ENCODE measurements around the gene CBX4. TPM values are rescaled to one million over a fixed set of nuclear protein-coding genes. Genes with fewer than 3 reads are reported as not detected.

CBX4 gene
- total RNA-seq, 1 experiment from 2014 or later, result 3.3 TPM

GRCh38 chr17:79788455-79788854, 50.8 kb downstream of the CBX4 start:
- TF ChIP-seq SOX15 (CRISPR knock-in tag; IDR thresholded peaks at IDR 0.05) (no peak), EMX1 (CRISPR knock-in tag; IDR thresholded peaks at IDR 0.05) (0 out of 2 replicates have a peak, but pooled peaks have one; percentile 39)
- TF ChIP-seq, protein P1, sequence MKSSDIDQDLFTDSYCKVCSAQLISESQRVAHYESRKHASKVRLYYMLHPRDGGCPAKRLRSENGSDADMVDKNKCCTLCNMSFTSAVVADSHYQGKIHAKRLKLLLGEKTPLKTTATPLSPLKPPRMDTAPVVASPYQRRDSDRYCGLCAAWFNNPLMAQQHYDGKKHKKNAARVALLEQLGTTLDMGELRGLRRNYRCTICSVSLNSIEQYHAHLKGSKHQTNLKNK (CRISPR knock-in tag; IDR thresholded peaks at IDR 0.05), result no peak
- CTCF ChIA-PET, result interaction anchor here (0.7 to 3.4 kb wide), 16 partner anchors 11 to 138 kb away, joined by 3 to 165 read pairs (median 10); partner anchors contain the start of genes CBX2 and CBX4
- POLR2A ChIA-PET, result interaction anchor here (0.5 to 1.7 kb wide), 5 partner anchors 10 to 47 kb away, joined by 3 to 7 read pairs (median 3); no protein-coding TSS in a partner anchor
- peaks cover 39% of the 10 kb centered on the region for H3K4me1 Mint-ChIP-seq
- H3K9me3 Mint-ChIP-seq, result no peaks in the 10 kb centered on the region
- 0 out of 2 replicates have a peak overlapping the region, but pooled peaks have one; percentile 2 for H3K27ac Mint-ChIP-seq
- H3K36me3 Mint-ChIP-seq, result peaks cover 12% of the 10 kb centered on the region
- DNase-seq (ENCODE audit: low spot score) (no peak), ATAC-seq (no peak)
- peak overlapping the region; percentile 38 for H3K4me3 Mint-ChIP-seq
- peaks cover 70% of the 10 kb centered on the region for H3K27me3 Mint-ChIP-seq (ENCODE audit: low read depth)

DNA sequence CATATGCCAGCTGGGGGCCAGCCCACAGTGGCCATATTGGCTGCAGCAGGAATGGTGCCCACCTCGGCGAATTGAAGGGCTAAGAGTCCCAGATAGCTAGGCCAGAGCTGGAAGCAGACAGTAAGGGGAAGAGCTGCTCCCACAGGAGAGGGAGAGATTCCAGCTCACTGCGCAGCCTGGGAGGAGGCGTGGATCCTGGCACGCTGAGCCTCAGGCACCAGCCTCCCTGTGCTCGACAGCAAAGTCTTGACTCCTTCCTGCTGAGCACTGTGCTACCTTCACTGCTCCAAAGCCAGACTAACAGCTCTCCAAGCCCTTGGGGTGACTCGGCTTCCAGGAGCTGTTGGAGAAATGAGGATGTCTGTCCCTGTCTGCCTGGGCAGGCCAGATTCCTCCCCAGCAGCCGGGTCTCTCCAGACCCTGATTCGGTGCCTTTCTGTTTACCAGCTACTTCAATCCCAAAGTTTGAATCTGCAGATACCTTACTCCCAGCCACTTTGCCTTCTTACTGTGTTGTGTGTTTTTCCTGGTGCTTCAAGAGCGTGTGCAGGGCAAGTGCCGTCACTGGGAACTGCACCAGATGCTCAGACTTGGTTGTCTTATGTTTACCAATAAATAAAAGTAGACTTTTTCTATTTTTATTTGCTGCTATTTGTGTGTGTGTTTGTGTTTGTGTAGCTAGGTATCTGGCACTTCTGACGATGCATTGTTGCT, 52.2 kb downstream of the CBX4 start:
- Mint-ChIP-seq H3K36me3 (peaks cover 24% of the 10 kb centered on the region), H3K4me1 (peaks cover 35% of the 10 kb centered on the region), H3K4me3 (no peak overlapping the region), H3K27ac (0 out of 2 replicates have a peak overlapping the region, but pooled peaks have one; percentile 1), H3K9me3 (no peaks in the 10 kb centered on the region), H3K27me3 (ENCODE audit: low read depth) (peaks cover 56% of the 10 kb centered on the region)
- POLR2A ChIA-PET, result interaction anchor here (1.2 to 1.8 kb wide), 3 partner anchors 9 to 41 kb away, joined by 3 to 9 read pairs (median 5); partner anchors contain the start of gene CBX8
- DNase-seq (ENCODE audit: low spot score) (no peak), ATAC-seq (no peak)
- TF ChIP-seq, protein P2, sequence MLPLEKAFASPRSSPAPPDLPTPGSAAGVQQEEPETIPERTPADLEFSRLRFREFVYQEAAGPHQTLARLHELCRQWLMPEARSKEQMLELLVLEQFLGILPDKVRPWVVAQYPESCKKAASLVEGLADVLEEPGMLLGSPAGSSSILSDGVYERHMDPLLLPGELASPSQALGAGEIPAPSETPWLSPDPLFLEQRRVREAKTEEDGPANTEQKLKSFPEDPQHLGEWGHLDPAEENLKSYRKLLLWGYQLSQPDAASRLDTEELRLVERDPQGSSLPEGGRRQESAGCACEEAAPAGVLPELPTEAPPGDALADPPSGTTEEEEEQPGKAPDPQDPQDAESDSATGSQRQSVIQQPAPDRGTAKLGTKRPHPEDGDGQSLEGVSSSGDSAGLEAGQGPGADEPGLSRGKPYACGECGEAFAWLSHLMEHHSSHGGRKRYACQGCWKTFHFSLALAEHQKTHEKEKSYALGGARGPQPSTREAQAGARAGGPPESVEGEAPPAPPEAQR (CRISPR knock-in tag; IDR thresholded peaks at IDR 0.05), result no peak
- TF ChIP-seq CREM (CRISPR knock-in tag; IDR thresholded peaks at IDR 0.05), result no peak
- no peak for TF ChIP-seq TEAD1 (CRISPR knock-in tag; IDR thresholded peaks at IDR 0.05)
- TF ChIP-seq, protein P3, sequence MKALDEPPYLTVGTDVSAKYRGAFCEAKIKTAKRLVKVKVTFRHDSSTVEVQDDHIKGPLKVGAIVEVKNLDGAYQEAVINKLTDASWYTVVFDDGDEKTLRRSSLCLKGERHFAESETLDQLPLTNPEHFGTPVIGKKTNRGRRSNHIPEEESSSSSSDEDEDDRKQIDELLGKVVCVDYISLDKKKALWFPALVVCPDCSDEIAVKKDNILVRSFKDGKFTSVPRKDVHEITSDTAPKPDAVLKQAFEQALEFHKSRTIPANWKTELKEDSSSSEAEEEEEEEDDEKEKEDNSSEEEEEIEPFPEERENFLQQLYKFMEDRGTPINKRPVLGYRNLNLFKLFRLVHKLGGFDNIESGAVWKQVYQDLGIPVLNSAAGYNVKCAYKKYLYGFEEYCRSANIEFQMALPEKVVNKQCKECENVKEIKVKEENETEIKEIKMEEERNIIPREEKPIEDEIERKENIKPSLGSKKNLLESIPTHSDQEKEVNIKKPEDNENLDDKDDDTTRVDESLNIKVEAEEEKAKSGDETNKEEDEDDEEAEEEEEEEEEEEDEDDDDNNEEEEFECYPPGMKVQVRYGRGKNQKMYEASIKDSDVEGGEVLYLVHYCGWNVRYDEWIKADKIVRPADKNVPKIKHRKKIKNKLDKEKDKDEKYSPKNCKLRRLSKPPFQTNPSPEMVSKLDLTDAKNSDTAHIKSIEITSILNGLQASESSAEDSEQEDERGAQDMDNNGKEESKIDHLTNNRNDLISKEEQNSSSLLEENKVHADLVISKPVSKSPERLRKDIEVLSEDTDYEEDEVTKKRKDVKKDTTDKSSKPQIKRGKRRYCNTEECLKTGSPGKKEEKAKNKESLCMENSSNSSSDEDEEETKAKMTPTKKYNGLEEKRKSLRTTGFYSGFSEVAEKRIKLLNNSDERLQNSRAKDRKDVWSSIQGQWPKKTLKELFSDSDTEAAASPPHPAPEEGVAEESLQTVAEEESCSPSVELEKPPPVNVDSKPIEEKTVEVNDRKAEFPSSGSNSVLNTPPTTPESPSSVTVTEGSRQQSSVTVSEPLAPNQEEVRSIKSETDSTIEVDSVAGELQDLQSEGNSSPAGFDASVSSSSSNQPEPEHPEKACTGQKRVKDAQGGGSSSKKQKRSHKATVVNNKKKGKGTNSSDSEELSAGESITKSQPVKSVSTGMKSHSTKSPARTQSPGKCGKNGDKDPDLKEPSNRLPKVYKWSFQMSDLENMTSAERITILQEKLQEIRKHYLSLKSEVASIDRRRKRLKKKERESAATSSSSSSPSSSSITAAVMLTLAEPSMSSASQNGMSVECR (CRISPR knock-in tag; IDR thresholded peaks at IDR 0.05; ENCODE audit: borderline replicate concordance), result no peak
- TF ChIP-seq HMGA2 (CRISPR knock-in tag; IDR thresholded peaks at IDR 0.05), result no peak
- no peak for TF ChIP-seq OVOL2 (CRISPR knock-in tag; IDR thresholded peaks at IDR 0.05; ENCODE audit: borderline replicate concordance)
- TF ChIP-seq EMX1 (CRISPR knock-in tag; IDR thresholded peaks at IDR 0.05), result no peak
- TF ChIP-seq NR3C1 (CRISPR knock-in tag; conservative IDR thresholded peaks at IDR 0.05; ENCODE audit: low read depth), result no peak
- TF ChIP-seq, protein P1 (CRISPR knock-in tag; IDR thresholded peaks at IDR 0.05), result no peak
- no peak for TF ChIP-seq USF1 (CRISPR knock-in tag; IDR thresholded peaks at IDR 0.05)
- TF ChIP-seq ELF4 (CRISPR knock-in tag; IDR thresholded peaks at IDR 0.05; ENCODE audit: low read depth), result no peak
- CTCF ChIA-PET, result interaction anchor here (0.6 to 2.8 kb wide), 12 partner anchors 8 to 65 kb away, joined by 3 to 24 read pairs (median 4); partner anchors contain the start of gene CBX8

All from WTC11 (cell line).